DMS 273 (cell line): ENCODE results near the gene OPRD1.
"Not testable (repeated sequence)": the region's sequence is repeated elsewhere in the genome, so short reads cannot be mapped to it uniquely, and the experiment has no call there.

ENCODE experiments used
- DNase-seq: peaks from one replicate; lab custom pipeline; 2025; ENCODE audit not compliant: unreplicated experiment; lab: John Stamatoyannopoulos, UW

OPRD1 gene

GRCh38 chr1:28811766-28812668 is at the start of gene OPRD1:
TSS of gene OPRD1 (plus strand) at chr1:28812170. CDS start at chr1:28812384, 214 bp downstream.
- DNase-seq = peak; percentile 83

DNA sequence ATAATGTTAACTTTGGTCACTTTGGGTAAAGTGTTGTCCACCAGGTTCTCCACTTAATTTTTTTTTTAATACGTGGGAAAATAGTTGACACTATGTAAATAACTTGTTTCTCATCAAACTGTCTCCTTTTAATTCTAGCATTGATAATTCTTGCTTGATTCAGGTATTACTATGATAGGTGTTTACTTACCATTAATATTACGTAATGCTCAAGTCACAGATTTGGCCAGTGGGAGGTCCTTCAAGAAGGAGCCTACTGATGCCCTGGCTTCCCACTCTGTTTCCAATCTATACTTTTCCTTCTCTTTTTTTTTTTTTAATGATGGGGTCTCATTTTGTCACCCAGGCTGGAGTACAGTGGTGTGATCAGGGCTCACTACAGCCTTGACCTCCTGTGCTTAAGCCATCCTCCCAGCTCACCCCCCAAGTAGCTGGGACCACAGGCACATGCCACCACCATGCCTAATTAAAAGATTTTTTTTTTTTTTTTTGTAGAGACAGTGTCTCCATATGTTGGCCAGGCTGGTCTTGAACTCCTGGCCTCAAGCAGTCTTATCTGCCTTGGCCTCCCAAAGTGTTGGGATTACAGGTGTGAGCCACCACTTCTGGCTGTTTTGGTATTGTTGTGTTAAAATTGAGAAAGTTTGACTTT is 45.3 kb upstream of the OPRD1 start:
- no peak for DNase-seq

GRCh38 chr1:28770601-28771165 is 41.3 kb upstream of the OPRD1 start:
- DNase-seq = no peak

- DNase-seq = not testable (repeated sequence)
Observed at GRCh38 chr1:28771921-28772320, 40.0 kb upstream of the OPRD1 start.

DNA sequence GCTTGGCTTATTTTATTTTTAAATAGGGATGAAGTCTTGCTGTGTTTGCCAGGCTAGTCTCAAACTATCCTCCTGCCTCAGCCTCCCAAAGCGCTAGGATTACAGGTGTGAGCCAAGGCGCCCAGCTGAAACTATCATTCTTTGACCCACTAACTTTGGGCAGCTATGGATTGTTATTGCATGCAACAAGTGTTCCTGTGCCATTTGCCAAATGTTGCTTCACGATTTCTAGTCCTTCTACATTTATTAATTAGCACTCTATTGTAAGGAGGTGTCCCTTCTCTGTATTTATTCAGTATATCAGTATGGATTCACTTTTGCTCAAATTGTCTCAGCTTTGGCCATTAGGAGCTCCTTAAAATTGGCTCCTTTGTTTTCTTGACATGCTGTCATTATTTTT is 38.9 kb upstream of the OPRD1 start:
- DNase-seq = no peak

GRCh38 chr1:28775121-28775942 is 36.6 kb upstream of the OPRD1 start:
- DNase-seq = peak; percentile 67

DNA sequence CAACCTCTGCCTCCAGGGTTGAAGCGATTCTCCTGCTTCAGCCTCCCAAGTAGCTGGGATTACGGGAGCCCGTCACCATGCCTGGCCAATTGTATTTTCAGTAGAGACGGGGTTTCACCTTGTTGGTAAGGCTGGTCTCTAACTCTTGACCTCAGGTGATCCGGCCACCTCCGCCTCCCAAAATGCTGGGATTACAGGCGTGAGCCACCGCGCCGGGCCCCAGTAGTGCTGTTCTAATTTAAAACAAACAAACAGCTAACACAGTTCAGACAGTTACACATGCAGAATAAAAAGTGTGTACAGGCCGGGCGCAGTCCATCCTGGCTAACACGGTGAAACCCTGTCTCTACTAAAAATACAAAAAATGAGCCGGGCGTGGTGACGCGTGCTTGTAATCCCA is 35.6 kb upstream of the OPRD1 start:
- no peak for DNase-seq

DNA sequence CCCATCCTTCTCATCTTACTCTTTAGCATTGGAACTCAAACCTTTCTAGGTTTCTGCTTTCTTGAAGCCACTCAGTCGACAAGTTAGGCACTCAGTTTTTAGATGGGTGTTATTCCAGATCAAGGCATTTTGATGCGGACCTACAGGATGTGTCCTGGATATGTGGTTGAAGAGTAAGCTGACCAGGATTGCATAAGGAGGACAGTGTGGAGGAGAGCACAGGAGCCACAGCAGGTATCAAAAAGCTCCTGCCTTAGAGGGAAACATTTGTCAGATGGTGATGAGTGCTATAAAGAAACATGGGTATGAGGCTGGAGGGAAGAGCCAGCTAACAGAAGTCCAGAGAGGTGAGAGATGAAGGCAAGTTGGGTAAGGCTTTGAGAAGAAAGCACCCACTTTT is 33.9 kb upstream of the OPRD1 start:
- DNase-seq = no peak

GRCh38 chr1:28779751-28780408 is 32.1 kb upstream of the OPRD1 start:
- DNase-seq = no peak

DNA sequence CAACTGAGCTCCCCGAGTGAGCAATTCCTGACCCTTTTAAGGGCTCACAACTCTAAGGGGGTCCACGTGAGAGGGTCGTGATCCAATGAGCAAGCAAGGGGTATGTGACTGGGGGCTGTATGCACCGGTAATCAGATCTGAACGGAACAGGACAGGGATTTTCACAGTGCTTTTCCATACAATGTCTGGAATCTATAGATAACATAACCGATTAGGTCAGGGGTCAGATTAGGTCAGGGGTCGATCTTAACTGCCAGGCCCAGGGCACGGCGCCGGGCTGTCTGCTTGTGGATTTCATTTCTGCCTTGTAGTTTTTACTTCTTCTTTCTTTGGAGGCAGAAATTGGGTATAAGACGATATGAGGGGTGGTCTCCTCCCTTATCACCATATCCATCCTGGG is 30.7 kb upstream of the OPRD1 start:
- DNase-seq = no peak

DNA sequence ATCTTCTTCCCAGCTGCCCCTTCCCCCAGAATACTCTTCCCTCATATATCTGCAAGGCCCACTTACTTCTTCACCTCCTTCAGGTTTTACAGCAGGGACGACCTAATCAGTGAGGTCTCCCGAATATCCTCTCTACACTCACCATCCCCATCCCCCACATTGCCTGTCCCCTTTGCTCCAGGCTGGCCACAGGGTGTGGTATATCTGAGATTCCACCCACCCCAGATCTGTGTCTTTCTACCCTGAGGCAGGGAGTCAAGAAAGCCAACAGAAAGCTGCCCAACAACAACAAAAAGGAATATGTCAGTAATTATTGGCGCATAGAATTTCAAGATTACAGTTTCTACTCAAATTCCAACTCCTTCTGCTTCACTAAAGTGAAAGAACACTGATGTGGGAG is 30.0 kb upstream of the OPRD1 start:
- no peak for DNase-seq

DNA sequence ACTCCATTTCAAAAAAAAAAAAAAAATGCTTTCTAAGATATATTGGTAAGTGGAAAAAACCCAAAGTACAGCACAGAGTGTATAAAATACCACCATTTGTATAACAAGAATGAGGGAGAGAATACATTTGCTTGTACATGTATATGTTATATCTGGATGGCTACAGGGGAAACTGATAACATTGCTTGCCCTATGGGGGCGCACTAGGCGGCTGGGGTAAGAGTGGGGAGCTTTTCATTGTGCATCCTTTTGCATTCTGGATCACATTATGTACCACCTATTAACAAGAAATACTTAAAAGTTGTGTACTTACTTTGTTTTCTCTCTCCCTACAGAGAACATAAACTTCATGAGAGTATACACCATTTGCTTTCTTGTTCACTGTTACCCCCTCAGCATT is 28.6 kb upstream of the OPRD1 start:
- DNase-seq = no peak

GRCh38 chr1:28789412-28789811 is 22.6 kb upstream of the OPRD1 start:
- no peak for DNase-seq

GRCh38 chr1:28789816-28790215 is 22.2 kb upstream of the OPRD1 start:
- no peak for DNase-seq

DNA sequence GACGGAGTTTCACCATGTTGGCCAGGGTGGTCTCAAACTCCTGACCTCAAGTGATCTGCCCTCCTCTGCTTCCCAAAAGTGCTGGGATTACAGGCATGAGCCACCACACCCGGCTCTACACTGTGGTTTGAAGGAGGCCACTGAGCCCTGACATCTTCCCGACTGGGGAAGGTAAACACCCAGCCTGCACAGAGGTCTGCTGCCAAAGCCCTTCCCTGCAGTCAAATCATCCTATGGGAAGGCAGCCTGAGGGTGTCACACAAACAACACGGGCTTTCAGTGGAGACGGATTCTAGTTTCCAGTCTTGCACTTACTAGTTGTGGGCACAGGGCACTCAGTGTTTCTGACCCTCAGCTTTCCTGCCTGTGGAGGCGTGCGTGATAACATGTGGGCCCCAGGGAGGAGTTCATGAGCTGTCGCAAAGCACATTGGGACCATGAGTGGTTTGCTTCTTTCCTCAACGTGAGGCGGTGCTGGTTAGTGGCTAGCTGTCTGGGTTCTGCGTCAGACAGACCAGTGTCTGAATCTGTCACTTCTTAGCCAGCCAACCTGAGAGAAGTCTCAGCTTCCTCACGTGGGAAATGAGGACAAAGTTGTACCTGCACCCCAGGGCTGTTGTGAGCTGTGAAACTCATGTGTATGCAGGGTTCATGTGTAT is 21.5 kb upstream of the OPRD1 start:
- no peak for DNase-seq

GRCh38 chr1:28791929-28792328 is 20.0 kb upstream of the OPRD1 start:
- DNase-seq = not testable (repeated sequence)

- peak; percentile 26 for DNase-seq
Observed at GRCh38 chr1:28792644-28793121, 19.3 kb upstream of the OPRD1 start.

DNA sequence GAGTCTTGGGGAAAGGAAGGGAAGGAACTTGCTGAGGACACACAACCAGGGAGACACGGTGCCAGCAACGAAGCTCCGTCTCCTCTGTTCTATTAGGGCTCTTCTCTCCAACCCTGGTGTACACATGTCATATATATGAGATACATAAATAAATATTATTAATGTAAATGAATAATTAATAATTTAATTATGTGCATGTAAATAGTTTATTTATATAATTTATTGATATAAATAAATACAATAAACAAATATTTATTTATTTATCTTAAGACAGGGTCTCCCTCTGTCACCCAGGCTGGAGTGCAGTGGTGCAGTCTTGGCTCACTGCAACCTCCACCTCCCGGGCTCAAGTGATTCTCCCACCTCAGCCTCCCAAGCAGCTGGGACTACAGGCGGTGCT is 17.4 kb upstream of the OPRD1 start:
- DNase-seq = not testable (repeated sequence)

GRCh38 chr1:28796352-28797211 is 15.4 kb upstream of the OPRD1 start:
- peak; percentile 35 for DNase-seq
